Duodenal mucosa (tissue), 2 donors: ENCODE results near the gene FARP1.

Experiments used
- H3K27ac ChIP-seq: one replicate; pipeline ENCODE4 v1.7.0; 2013; ENCODE audit warnings: low read depth, low read length
- H3K27me3 ChIP-seq, 2 donors: one replicate each; pipeline ENCODE4 v1.7.0; 2013; ENCODE audit warnings: low read length in 2 of 2, control low read depth in 1 of 2; ENCODE audit not compliant: insufficient read depth in 2 of 2, control insufficient read depth in 1 of 2
- H3K36me3 ChIP-seq, 2 donors: one replicate each; pipeline ENCODE4 v1.7.0; 2013; ENCODE audit warnings: low read length in 2 of 2, control low read depth in 1 of 2; ENCODE audit not compliant: insufficient read depth in 2 of 2, control insufficient read depth in 1 of 2
- H3K4me1 ChIP-seq, 2 donors: one replicate each; pipeline ENCODE4 v1.7.0; 2013; ENCODE audit warnings: low read length in 2 of 2, control low read depth in 1 of 2; ENCODE audit not compliant: insufficient read depth in 2 of 2, control insufficient read depth in 1 of 2
- H3K4me3 ChIP-seq, 2 donors: one replicate each; pipeline ENCODE4 v1.7.0; 2013; ENCODE audit warnings: low read length in 2 of 2, low read depth in 1 of 2
- H3K9ac ChIP-seq, 2 donors: one replicate each; pipeline ENCODE4 v1.7.0; 2013; ENCODE audit warnings: low read length in 2 of 2, low read depth in 1 of 2
- H3K9me3 ChIP-seq, 2 donors: one replicate each; pipeline ENCODE4 v1.7.0; 2013; ENCODE audit warnings: low read length in 2 of 2, control low read depth in 1 of 2; ENCODE audit not compliant: control insufficient read depth in 1 of 2

FARP1 gene

GRCh38 chr13:98173431-98174152, 30.7 kb downstream of the FARP1 start:
- no peaks in the 10 kb centered on the region for H3K9me3 ChIP-seq
- H3K4me3 ChIP-seq, result no peak overlapping the region
- H3K36me3 ChIP-seq, result no peaks in the 10 kb centered on the region
- peaks cover 0 to 5% of the 10 kb centered on the region in 2 donors for H3K4me1 ChIP-seq
- no peak overlapping the region for H3K27ac ChIP-seq
- no peaks in the 10 kb centered on the region for H3K27me3 ChIP-seq
- H3K9ac ChIP-seq, result no peak overlapping the region

- H3K9ac ChIP-seq, result no peak overlapping the region
- H3K27ac ChIP-seq, result no peak overlapping the region
Measured at GRCh38 chr13:98174307-98174706, 31.4 kb downstream of the FARP1 start.

DNA sequence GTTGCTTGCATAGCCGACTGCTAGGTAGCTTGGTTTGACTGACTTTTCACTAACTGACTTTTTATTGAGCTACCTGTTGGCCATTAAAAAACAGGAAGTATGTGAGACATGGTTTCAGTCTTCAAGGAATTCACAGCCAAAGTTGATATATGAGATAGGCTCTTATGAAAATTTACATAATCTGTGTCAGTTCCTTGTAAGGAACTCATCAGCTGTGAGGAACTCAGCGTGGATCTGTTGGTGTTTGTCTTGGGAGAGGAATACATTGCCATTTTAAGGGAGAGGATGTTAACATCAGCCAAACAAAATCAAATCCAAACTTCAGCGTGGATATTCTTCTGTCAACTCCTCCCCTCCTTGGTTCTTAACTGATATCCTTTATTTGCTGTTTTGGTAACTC, 32.1 kb downstream of the FARP1 start:
- peaks cover 0 to 5% of the 10 kb centered on the region in 2 donors for H3K4me1 ChIP-seq

More at GRCh38 chr13:98174307-98174706, 31.4 kb downstream of the FARP1 start:
- H3K4me1 ChIP-seq, result peaks cover 0 to 5% of the 10 kb centered on the region in 2 donors
- no peak overlapping the region for H3K4me3 ChIP-seq
- H3K36me3 ChIP-seq, result no peaks in the 10 kb centered on the region
- no peaks in the 10 kb centered on the region for H3K9me3 ChIP-seq
- no peaks in the 10 kb centered on the region for H3K27me3 ChIP-seq

GRCh38 chr13:98175823-98176222, 32.9 kb downstream of the FARP1 start:
- Histone ChIP-seq H3K9me3 (no peaks in the 10 kb centered on the region), H3K36me3 (no peaks in the 10 kb centered on the region), H3K9ac (no peak overlapping the region), H3K4me3 (no peak overlapping the region), H3K4me1 (peaks cover 0 to 5% of the 10 kb centered on the region in 2 donors), H3K27me3 (peaks cover 0 to 2% of the 10 kb centered on the region in 2 donors), H3K27ac (no peak overlapping the region)

More for the DNA sequence above, 32.1 kb downstream of the FARP1 start:
- H3K27me3 ChIP-seq, result peaks cover 0 to under 1% of the 10 kb centered on the region in 2 donors
- no peak overlapping the region for H3K27ac ChIP-seq
- H3K36me3 ChIP-seq, result no peaks in the 10 kb centered on the region
- H3K9me3 ChIP-seq, result no peaks in the 10 kb centered on the region
- no peak overlapping the region for H3K4me3 ChIP-seq
- H3K9ac ChIP-seq, result no peak overlapping the region

- Histone ChIP-seq H3K27ac (no peak within 1 kb of the TSS), H3K4me1 (peaks cover 0 to 5% of the 10 kb centered on the region in 2 donors), H3K36me3 (no peaks in the 10 kb centered on the region), H3K9ac (no peak within 1 kb of the TSS), H3K4me3 (no peak within 1 kb of the TSS), H3K9me3 (no peaks in the 10 kb centered on the region), H3K27me3 (peaks cover 0 to 2% of the 10 kb centered on the region in 2 donors)
Measured at GRCh38 chr13:98176777-98177608, 34.1 kb downstream of the FARP1 start, which contains the start of gene RNF113B. Gene RNF113B, minus strand, starts transcription at chr13:98177269. Its CDS starts 33 bp downstream, at chr13:98177236.

- H3K4me1 ChIP-seq, result no peaks in the 10 kb centered on the region
- peaks cover 0 to 2% of the 10 kb centered on the region in 2 donors for H3K27me3 ChIP-seq
- no peak overlapping the region for H3K27ac ChIP-seq
- H3K9ac ChIP-seq, result no peak overlapping the region
- H3K36me3 ChIP-seq, result no peaks in the 10 kb centered on the region
- H3K9me3 ChIP-seq, result no peaks in the 10 kb centered on the region
- H3K4me3 ChIP-seq, result no peak overlapping the region
Measured at GRCh38 chr13:98180092-98180491, 37.2 kb downstream of the FARP1 start.

- Histone ChIP-seq H3K27ac (no peak overlapping the region), H3K9ac (no peak overlapping the region), H3K4me1 (no peaks in the 10 kb centered on the region), H3K36me3 (no peaks in the 10 kb centered on the region), H3K9me3 (no peaks in the 10 kb centered on the region), H3K4me3 (no peak overlapping the region), H3K27me3 (peaks cover 0 to 2% of the 10 kb centered on the region in 2 donors)
Measured at GRCh38 chr13:98181111-98181815, 38.4 kb downstream of the FARP1 start.

DNA sequence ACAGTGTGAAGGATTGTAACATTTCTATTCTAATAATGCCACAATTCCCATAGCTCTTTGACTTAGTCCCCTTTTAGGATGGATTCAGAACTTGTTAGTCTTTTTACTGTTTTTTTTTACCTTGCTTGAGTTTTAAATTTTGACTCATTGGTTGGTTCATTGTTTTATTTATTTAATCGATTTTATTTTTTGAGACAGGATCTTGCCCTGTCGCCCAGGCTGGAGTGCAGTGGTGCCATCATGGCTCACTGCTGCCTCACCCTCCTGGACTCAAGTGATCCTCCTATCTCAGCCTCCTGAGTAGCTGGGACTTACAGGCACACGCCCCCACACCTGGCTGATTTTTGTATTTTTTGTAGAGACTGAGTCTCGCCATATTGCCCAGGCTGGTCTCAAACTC, 39.3 kb downstream of the FARP1 start:
- no peak overlapping the region for H3K4me3 ChIP-seq

DNA sequence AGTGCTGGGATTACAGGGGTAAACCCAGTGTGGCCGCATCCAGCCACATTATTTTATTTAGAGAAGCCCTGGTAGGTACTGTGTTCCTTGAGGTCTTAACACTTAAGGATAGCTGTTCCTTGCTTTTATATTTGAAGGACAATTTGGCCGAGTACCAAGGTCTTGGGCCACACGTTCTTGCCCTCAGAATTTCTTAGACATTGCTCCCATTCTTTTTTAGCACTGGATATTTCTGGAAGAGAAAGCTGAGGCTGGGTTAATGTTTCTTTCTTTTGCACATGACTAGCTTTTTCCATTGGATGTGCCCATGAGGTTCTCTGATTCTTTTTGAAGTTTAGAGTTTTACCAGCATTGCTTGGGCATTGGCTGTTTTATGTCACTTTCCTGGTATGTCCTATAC, 39.7 kb downstream of the FARP1 start:
- Histone ChIP-seq H3K27me3 (peaks cover 0 to 2% of the 10 kb centered on the region in 2 donors), H3K9me3 (no peaks in the 10 kb centered on the region), H3K36me3 (no peaks in the 10 kb centered on the region), H3K27ac (no peak overlapping the region), H3K4me1 (no peaks in the 10 kb centered on the region), H3K9ac (no peak overlapping the region), H3K4me3 (no peak overlapping the region)

More for the DNA sequence above, 39.3 kb downstream of the FARP1 start:
- Histone ChIP-seq H3K27ac (no peak overlapping the region), H3K9ac (no peak overlapping the region), H3K9me3 (no peaks in the 10 kb centered on the region), H3K36me3 (no peaks in the 10 kb centered on the region), H3K4me1 (no peaks in the 10 kb centered on the region), H3K27me3 (peaks cover 0 to 2% of the 10 kb centered on the region in 2 donors)
